8988T (cell line): ENCODE results near the gene MPHOSPH10.
"Not testable (repeated sequence)": the region's sequence is repeated elsewhere in the genome, so short reads cannot be mapped to it uniquely, and the experiment has no call there.

ENCODE experiments used
- DNase-seq: peaks from one replicate; pipeline ENCODE4 v3.0.0; 2011

The MPHOSPH10 gene

DNA sequence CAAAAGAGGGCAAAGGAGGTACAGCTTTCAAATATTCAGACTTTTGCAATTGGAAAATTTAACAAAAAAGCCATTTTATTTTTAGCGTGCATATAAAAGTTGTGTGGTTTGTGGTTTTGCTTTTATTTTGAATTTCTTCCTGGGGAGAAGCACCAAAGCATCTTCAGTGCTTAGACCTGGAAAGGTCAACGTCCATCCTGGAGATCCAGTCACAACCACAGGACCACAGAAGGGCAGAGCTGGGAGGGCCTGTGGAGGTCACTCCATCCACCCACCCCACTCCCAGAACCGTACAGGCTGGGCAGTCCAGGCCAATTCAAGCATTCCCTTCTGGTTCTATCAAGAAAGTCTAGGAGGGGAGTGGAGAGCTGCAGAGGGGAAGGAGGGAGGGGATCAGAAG lies 43.8 kb downstream of the MPHOSPH10 start:
- no peak for DNase-seq

DNA sequence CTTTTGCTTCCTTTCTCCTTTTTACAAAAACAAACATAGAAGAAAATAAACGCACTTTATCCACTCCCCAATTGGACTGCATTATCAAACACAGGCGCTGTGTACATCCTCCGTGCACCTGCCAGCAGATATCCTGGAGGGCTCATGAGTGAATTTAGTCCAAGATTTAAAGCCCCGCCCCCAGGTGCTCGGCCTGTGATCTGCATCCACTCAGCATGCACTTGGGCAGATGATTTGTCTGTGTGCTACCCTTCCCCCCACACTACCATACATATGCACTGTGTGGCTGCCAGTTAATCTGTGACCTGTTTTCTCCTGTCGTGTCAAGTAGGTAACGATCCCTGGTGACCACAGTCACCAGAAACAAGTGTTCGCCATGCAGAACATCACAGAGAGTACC lies 48.4 kb downstream of the MPHOSPH10 start:
- not testable (repeated sequence) for DNase-seq

DNA sequence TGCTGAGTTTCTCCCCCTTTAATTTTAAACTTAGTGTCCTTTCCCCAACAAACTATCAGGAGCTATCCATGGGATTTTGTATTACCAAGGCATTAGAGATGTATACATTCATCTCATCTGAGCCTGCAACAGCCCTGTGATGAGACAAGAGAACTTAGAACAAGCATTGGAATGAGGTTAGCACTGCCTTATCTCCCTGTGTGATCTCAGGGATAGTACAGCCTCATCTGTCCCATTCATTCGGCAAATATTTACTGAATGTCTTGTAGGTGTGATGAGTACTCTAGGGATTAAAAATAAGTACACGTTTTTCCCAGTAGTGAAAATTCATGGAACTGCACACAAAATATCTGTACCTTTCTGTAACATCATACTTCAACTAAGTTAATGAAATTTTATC lies 50.9 kb downstream of the MPHOSPH10 start:
- no peak for DNase-seq

DNA sequence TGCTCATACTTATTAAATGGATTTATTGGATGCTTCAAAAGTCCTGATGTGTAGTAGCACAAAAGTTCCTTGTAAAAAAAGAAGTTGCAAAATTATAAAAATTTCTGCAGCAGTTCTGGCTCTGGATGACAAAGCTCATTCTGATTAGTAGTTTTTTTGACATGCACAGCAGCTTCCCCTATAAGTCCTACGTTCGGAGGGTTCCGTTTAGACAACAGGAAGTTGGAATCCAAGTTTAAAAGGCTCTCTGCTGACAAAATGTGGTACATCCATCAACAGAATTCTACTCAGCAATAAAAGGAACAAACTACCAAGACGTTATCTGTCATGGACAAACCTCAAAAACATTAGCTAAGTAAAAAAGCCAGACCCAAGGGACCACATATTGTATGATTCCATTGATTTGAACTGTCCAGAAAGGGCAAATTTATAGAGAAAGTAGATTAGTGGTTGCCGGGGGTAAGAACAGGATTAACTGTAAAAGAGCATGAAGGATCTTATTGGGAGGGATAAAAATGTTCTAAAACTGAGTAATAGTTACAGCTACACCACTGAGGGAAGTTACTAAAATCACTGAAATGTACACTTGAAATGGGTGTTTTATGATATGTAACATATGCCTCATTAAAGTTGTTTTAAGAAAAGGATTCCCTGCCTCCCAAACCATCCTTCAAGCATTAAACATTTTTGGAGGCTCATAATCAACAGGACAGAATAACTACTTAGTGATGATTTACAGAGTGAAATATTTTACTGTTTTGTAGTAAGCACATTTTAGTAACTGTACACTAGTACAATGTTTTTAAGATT lies 53.1 kb downstream of the MPHOSPH10 start:
- DNase-seq: not testable (repeated sequence)

DNA sequence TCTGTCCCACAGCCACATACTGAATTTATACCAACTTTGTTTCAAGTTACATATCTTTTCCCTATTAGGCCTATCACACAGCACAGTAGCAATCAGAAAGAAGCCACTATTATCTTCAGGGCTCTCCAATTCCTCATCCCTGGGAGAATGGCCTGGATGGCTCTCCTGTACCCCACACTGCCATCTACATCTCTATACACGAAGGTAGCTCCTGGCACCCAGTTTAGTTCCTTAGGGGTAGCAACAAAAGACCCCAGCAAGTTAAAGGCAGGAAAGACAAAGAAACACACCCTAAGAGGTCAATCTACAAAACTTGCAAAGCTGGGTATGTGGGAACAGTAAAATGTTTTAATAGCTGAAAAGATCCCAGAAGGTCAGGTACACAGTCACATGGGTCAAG lies 56.5 kb downstream of the MPHOSPH10 start:
- DNase-seq: no peak

DNA sequence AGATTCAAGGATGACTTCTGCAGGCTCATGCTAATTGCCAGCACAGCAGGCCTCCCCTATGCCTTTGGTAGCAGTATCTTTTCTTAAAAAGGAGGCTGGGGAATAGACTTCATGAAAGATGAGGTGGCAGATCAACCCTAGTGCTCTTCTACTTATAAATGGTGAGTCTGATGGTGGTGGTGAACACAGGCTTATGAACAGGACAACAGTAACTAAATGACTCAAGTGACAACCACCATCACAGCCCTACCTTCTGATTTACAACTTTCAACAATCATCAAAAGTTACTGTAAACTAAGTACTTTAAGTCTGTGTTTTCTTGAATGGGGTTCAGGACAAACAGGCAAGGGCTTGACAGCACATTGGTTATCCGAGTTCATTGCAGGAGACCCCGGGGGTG lies 57.2 kb downstream of the MPHOSPH10 start:
- DNase-seq: no peak

DNA sequence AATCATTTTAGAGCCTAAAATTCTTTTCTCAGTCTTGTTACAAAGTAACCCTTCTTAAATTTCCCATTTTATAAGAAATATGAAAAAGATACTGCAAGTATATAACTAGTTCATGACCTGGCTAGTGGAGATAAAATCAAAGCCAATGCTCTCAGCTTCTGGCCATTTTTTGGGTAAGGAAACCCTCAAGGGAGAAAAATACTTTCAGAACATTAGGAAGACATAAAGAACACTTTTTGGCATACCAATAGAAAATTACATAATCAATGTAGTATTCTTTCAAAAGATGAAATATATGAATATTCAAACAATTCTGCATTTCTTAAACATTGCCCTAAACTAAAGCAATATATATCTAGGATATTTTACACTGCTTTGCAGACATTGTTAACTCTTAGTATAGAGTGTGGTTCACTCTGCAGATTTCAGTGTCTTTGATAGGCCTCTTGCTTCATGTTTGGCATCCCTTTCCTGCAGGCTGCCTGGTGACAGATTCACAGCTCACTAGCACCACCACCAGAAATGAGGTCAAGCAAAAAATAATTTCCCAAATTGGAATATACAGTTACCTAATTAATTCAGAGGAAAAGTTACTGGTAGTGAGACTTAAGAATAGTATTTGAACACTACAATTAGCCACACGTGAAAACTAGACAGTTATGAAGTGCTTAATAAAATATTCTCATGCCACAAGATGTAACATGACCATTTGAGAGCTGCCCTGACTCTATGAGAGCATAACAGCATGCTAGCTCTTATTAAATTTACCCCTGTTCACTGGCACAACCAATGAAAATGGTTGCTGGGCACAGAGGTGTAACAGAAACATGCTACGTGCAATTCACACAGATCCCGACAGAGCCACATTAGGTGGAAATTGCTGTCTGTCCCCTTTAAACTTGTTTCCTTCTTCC lies 60.5 kb downstream of the MPHOSPH10 start:
- no peak for DNase-seq

DNA sequence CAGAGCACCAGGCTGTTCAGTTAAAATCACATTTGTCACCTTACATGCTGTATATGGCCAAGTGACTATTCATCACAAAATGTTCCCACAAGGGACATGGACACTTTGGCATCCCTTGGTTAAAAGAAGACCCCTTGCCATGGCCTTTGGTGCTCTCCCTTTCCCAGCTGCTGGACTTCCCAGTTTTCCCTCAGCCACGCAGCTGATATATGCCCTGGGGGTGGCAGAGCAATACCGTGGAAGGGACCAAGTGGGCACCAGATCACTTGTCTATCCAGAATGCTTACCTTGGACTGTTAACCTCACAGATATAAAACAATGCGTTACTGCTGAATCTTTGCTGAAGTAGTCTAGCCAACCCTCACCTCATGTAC lies 61.1 kb downstream of the MPHOSPH10 start:
- DNase-seq: no peak
